ENCODE data around the gene ASTN2.

ASTN2 gene, protein sequence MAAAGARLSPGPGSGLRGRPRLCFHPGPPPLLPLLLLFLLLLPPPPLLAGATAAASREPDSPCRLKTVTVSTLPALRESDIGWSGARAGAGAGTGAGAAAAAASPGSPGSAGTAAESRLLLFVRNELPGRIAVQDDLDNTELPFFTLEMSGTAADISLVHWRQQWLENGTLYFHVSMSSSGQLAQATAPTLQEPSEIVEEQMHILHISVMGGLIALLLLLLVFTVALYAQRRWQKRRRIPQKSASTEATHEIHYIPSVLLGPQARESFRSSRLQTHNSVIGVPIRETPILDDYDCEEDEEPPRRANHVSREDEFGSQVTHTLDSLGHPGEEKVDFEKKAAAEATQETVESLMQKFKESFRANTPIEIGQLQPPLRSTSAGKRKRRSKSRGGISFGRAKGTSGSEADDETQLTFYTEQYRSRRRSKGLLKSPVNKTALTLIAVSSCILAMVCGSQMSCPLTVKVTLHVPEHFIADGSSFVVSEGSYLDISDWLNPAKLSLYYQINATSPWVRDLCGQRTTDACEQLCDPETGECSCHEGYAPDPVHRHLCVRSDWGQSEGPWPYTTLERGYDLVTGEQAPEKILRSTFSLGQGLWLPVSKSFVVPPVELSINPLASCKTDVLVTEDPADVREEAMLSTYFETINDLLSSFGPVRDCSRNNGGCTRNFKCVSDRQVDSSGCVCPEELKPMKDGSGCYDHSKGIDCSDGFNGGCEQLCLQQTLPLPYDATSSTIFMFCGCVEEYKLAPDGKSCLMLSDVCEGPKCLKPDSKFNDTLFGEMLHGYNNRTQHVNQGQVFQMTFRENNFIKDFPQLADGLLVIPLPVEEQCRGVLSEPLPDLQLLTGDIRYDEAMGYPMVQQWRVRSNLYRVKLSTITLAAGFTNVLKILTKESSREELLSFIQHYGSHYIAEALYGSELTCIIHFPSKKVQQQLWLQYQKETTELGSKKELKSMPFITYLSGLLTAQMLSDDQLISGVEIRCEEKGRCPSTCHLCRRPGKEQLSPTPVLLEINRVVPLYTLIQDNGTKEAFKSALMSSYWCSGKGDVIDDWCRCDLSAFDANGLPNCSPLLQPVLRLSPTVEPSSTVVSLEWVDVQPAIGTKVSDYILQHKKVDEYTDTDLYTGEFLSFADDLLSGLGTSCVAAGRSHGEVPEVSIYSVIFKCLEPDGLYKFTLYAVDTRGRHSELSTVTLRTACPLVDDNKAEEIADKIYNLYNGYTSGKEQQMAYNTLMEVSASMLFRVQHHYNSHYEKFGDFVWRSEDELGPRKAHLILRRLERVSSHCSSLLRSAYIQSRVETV (N-terminal part only)

DNA sequence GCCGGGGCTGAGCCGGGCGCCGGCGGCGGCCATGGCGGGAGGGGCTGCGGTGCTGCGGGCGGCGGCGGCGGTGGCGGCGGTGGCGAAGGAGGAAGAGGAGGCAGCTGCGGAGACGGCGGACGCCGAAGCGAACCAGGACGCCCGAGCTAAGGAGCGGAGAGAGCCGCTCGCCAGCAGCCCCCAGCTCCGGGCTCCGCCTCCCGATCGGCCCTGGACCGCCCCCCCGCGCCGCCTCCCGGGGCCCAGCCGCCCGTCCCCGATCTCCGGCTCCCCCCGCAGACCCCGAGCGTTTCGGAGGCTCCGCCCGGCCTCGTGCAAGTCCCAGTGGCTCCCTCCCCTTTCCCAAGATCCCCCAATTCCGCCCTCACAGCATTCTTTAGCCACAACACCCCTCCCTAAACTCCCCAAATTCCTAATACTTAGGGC is at the start of gene ASTN2:
TSS of gene ASTN2 (minus strand) at position 152 of the 426 bp plus-strand sequence. CDS start at position 33, 119 bp downstream.
- no peak for DNase-seq (ENCODE audit: low read depth)

DNA sequence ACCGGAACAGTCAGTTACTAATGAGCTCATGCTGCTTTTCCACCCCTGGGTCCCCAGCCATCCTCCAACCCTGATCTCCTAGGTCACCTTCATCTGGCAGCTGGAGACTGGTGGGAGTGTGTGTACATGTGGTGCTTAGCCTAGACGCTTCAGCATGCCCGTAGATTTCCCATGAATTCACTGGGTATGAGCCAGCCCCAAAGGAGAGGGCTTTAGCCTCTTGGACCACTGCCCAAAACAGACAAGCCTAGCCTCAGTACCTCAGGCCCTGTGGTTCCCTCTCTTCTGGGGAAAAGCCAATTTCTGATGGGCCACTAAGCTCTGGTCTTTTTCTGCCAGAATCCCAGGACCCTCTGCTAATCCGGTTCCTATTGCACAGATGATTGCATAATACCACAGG is 48.0 kb upstream of the ASTN2 start:
- TF ChIP-seq, protein P1, sequence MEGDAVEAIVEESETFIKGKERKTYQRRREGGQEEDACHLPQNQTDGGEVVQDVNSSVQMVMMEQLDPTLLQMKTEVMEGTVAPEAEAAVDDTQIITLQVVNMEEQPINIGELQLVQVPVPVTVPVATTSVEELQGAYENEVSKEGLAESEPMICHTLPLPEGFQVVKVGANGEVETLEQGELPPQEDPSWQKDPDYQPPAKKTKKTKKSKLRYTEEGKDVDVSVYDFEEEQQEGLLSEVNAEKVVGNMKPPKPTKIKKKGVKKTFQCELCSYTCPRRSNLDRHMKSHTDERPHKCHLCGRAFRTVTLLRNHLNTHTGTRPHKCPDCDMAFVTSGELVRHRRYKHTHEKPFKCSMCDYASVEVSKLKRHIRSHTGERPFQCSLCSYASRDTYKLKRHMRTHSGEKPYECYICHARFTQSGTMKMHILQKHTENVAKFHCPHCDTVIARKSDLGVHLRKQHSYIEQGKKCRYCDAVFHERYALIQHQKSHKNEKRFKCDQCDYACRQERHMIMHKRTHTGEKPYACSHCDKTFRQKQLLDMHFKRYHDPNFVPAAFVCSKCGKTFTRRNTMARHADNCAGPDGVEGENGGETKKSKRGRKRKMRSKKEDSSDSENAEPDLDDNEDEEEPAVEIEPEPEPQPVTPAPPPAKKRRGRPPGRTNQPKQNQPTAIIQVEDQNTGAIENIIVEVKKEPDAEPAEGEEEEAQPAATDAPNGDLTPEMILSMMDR (IDR thresholded peaks at IDR 0.05; ENCODE audit: low read depth, low read length), result no peak
- no peak overlapping the region for H3K4me3 ChIP-seq (ENCODE audit: low read depth, low read length)
- DNase-seq (ENCODE audit: low read depth), result no peak

More for the DNA sequence above, at the start of gene ASTN2:
- H3K4me3 ChIP-seq (ENCODE audit: low read depth, low read length), result no peak within 1 kb of the TSS
- TF ChIP-seq, protein P1 (IDR thresholded peaks at IDR 0.05; ENCODE audit: low read depth, low read length), result no peak
- TF ChIP-seq, protein P2, sequence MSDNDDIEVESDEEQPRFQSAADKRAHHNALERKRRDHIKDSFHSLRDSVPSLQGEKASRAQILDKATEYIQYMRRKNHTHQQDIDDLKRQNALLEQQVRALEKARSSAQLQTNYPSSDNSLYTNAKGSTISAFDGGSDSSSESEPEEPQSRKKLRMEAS (IDR thresholded peaks at IDR 0.05; ENCODE audit: low read depth, low read length), result no peak
- TF ChIP-seq MYC (IDR thresholded peaks at IDR 0.05; ENCODE audit: low read depth, low read length) (no peak), POLR2A (IDR thresholded peaks at IDR 0.05; ENCODE audit: extremely low read depth, insufficient read length) (no peak)

DNA sequence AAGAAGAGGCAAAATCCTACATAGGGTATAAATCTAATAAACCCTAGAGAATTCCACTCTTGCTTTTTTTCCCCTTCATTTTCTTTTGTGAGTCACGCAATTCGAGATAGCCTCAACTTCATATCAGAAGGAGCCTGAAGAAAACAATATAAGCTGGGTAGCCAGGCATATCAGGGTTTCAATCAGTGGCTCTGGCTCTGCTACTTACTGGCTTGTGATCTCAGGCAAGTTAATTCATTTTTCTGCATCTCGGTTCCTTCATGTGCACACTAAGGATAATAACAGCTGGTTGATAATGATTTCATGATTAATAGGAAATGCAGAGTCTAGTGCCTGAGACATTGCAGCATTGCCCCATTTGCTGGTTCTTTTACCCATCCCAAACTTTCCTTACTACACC is 46.5 kb upstream of the ASTN2 start:
- no peak overlapping the region for H3K4me3 ChIP-seq (ENCODE audit: low read depth, low read length)
- no peak for TF ChIP-seq MYC (IDR thresholded peaks at IDR 0.05; ENCODE audit: low read depth, low read length)
- TF ChIP-seq, protein P1 (IDR thresholded peaks at IDR 0.05; ENCODE audit: low read depth, low read length), result no peak
- no peak for TF ChIP-seq POLR2A (IDR thresholded peaks at IDR 0.05; ENCODE audit: extremely low read depth, insufficient read length)
- TF ChIP-seq, protein P2 (IDR thresholded peaks at IDR 0.05; ENCODE audit: low read depth, low read length), result no peak
- no peak for DNase-seq (ENCODE audit: low read depth)

DNA sequence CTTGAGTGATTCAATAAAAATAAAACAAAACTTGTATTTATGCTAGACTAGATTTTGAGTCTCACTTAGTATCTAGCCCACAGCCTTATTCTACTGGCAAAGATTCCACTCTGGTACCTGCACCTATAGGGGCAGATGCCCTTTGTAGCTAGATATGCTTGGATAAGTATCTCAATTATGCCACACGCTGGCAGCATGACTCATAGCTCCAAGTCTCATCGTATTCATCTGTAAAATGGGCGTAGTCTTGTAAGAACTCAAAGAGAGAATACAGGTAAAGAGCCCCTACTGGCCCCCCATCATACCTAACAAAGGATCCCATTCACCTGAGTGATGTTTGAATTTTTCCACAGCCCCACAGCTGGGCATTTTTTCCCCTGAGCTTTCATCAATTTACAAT is 45.9 kb upstream of the ASTN2 start:
- TF ChIP-seq MYC (IDR thresholded peaks at IDR 0.05; ENCODE audit: low read depth, low read length) (no peak), POLR2A (IDR thresholded peaks at IDR 0.05; ENCODE audit: extremely low read depth, insufficient read length) (no peak)
- TF ChIP-seq, protein P2 (IDR thresholded peaks at IDR 0.05; ENCODE audit: low read depth, low read length), result no peak
- TF ChIP-seq, protein P1 (IDR thresholded peaks at IDR 0.05; ENCODE audit: low read depth, low read length), result no peak
- no peak overlapping the region for H3K4me3 ChIP-seq (ENCODE audit: low read depth, low read length)
- DNase-seq (ENCODE audit: low read depth), result no peak

DNA sequence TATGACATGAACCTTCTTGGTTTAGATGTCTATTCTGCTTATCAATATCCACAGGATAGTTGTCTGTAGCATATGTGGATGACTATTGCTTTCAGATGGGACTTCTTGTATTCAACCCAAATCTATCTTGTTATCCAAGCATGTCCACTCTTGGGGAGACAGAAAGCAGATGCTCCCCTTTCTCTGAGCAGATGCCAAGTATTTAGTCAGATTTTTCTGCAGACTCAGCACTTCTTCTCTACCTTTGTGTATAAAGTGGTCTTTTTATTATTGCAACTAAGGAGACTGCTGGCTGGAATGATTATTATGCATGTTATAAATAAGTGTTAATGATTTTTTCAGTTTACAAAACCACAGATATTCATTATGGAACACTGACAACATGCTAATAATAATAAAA is 45.1 kb upstream of the ASTN2 start:
- DNase-seq (ENCODE audit: low read depth), result no peak
- TF ChIP-seq, protein P1 (IDR thresholded peaks at IDR 0.05; ENCODE audit: low read depth, low read length), result no peak
- TF ChIP-seq POLR2A (IDR thresholded peaks at IDR 0.05; ENCODE audit: extremely low read depth, insufficient read length), result no peak
- TF ChIP-seq MYC (IDR thresholded peaks at IDR 0.05; ENCODE audit: low read depth, low read length), result no peak
- TF ChIP-seq, protein P2 (IDR thresholded peaks at IDR 0.05; ENCODE audit: low read depth, low read length), result no peak
- H3K4me3 ChIP-seq (ENCODE audit: low read depth, low read length), result no peak overlapping the region
